GM19438 (cell line): ENCODE data around the gene CBX7.

ENCODE experiments used
- ATAC-seq: cut with Tn5 transposase; IDR thresholded peaks from one replicate; pipeline ENCODE4 v1.9.1; 2021; ENCODE audit warnings: low read depth; ENCODE audit not compliant: unreplicated experiment

CBX7 gene

DNA sequence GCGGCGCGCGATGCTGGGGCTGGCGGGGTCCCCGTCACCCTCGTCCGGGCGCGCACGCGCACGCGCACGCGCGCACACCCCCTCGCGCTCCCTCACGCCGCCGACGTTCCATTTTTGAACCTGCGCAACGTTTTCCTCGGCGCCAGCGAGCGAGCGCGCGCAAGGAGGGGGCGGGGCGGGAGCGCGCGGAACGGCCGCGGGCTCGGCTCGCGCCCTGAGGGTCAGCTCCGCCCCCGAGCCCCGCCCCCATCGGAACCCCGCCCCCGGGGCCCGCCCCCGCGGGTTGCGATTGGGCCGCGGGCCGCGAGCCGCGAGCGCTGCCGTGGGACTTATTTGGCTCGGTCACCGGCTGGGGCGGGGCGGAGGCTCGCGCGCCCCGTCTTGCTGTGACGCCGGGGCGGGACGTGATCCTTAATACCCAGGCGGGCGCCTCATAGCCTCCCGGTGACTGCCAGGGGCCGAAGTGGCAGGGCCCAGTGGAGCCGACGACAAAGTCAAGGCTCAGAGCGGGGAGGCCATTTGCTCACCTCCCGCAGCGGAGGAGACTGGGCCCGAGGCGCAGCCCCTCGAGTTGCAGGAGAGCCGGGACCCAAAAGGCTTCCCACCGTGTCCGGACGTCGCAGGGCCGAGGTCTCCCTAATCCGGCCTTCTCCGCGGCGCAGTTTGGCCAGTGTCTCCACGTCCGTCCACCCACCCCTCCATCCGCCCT is at the start of gene CBX7:
CBX7 (minus strand) TSS at position 170 of the 709 bp plus-strand sequence. CDS start 236 bp downstream, outside the sequence.
- ATAC-seq = peak; percentile 78

GRCh38 chr22:39197578-39197977 is 45.1 kb upstream of the CBX7 start:
- no peak for ATAC-seq

GRCh38 chr22:39194098-39194497 is 41.6 kb upstream of the CBX7 start:
- no peak for ATAC-seq

GRCh38 chr22:39188809-39189208 is 36.3 kb upstream of the CBX7 start:
- ATAC-seq = no peak

GRCh38 chr22:39185601-39186012 is 33.1 kb upstream of the CBX7 start:
- ATAC-seq = no peak

DNA sequence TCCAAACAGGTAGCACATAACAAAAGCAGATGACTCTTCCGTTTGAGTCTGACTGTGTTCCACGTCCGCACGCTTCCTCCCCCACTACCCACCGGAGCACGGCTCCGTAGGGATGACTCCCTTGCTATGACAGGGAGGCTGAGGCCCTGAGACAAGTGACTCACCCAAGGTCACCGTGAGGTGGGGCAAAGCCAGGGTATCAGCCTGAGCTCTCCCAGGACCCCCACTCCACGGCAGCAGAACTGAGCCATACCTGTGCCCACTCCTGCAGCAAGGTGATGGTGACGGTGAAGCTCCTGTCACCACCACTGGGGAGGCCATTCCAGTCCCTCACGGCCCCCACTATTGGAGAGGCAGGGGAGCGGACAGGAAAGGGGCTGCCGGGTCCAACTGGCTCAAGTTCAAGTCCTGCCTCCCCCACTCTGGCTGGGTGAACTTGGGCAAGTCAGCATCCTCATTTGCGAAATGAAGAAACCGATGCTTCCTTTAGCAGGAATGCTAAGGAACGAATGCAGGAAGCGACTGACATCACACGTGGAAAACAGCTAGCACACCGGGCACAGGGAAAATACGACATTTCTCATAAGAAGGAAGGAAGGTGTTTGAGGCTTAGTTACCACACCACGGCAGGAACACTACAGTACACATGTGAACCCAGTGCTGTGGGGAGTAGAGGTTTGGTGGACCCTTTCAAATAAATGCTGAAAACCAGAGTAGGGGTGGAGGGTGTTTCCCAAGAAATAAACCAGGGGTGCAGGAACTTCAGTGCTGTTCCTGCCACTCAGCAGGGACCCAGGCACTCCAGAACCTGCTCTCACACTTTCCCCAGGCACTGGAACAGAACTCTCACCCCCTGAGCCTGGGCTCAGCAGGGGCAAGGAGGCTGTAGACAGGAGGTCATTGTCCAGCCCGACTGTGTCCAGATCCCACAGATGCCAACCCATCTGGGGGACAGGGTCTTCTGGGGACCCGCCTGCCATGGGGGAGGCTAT is 32.4 kb upstream of the CBX7 start:
- ATAC-seq = no peak

- ATAC-seq = no peak
Observed at GRCh38 chr22:39183991-39184585, 31.6 kb upstream of the CBX7 start.

- ATAC-seq = no peak
Observed at GRCh38 chr22:39182478-39183030, 30.1 kb upstream of the CBX7 start.

GRCh38 chr22:39181778-39182177 is 29.3 kb upstream of the CBX7 start:
- ATAC-seq = no peak

- ATAC-seq = no peak
Observed at GRCh38 chr22:39181356-39181755, 28.9 kb upstream of the CBX7 start.

- no peak for ATAC-seq
Observed at GRCh38 chr22:39179841-39180335, 27.4 kb upstream of the CBX7 start.

- no peak for ATAC-seq
Observed at GRCh38 chr22:39179401-39179827, 26.9 kb upstream of the CBX7 start.

DNA sequence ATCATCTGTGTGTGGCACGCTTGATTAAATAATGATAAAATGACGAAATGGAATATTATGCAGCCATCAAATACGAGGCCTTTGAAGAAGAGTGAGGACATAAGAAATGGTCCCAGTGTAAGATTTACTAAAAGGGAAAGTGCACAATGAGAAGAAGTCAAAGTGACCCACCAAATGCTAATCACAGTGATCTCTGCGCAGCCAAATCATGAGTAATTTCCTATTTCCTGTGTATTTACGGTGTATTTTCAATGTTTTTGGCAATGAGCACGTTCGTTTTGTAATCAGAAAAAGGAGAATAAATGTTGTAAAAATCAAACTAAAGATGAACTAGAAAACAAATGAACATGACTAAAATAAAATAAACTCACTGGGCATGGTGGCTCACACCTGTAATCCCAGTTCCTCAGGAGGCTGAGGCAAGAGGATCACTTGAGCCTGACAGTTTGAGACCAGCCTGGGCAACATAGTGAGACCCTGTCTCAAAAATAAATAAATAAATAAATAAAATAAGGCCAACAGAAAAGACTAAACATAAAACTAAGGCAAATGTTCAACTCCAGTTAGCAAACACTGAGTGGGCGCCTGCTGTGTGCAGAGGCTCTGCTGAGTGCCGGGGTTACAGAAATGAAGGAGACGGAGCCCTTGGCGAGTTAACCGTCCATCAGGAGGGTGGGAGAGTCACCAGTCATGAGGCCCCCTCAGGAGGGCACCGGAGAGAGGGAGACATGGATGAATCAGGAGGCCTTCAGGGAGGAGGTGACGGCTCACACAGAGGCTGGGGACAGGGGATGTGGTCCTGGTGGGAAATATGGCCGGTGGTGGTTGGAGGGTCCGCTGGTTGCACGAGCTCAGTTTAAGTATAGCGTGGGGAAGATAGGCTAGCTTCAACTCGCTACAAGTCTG is 26.0 kb upstream of the CBX7 start:
- ATAC-seq = no peak

- no peak for ATAC-seq
Observed at GRCh38 chr22:39177791-39178190, 25.3 kb upstream of the CBX7 start.

DNA sequence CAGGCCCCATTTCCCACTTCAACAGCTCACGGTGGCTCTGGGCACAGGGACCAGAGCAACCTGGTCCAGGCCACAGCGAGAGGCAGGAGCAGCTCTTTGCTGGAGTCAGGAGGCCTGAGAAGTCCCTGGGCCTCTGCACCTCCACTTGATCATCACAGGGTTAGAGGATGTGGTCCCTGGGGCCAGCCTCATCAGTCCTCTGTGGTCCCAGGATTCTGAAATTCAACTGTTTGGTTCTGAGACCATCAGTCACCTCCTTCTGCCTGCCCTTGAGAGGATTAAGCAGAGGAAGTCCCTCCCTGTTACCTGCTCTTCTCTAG is 24.9 kb upstream of the CBX7 start:
- no peak for ATAC-seq

GRCh38 chr22:39176714-39177455 is 24.4 kb upstream of the CBX7 start:
- ATAC-seq = no peak

DNA sequence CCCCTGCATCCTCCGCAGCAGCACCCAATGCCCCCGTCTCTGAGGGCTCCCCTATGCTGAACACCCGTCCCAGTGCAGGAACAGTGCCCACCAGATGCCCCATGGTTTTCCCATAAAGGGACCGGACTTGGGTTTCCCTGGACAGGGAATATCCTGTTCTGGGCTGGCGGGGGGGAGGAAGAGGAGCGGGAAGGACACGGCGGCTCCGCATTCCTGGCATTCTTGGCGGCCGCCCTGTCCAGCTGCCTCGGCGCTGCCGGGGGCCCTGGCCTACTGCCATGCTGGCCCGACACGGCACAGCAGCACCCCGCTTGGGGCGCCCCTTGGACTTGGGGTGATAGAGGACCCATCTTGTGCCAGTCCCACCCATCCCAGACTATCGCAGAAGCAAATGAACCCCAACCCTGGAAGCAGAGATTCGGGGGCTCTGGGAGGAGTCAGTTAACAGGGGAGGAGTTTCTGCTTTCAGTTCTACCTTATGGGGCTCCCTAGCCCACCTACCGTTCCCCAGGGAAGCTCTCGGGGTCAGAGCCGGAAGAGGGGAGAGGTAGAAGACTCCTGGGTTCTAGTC is 23.7 kb upstream of the CBX7 start:
- ATAC-seq = no peak

- no peak for ATAC-seq
Observed at GRCh38 chr22:39175353-39176142, 23.1 kb upstream of the CBX7 start.
